ENCODE measurements around the gene CEP128.

CEP128 gene

DNA sequence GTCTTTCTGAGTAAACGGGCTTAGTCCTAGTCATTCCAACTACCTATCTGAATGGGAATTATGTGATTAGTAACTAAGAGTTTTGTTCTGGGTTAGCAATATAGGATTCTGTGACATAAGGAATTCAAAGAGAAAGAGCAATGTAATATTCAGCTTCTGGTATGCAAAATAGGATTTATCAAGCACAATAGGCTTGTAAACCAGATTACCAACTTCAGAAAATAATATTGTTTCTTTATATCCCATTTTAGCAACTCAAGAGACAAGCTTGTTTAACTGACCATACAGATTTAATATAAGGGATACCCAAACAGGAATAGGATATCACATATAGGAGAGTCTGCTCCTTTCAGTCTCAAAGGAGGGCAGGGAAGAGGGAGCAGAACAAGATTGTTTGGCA lies 240.9 kb downstream of the CEP128 start:
- H3K27me3 ChIP-seq (replicated peaks), result no peaks in the 10 kb centered on the region
- H3K27ac ChIP-seq, result no peak overlapping the region
- in situ Hi-C loops (cut with HindIII; ENCODE audit: low pct_ligation_motif_present, low sequenced_read_pairs), result no loop called here
- no peaks in the 10 kb centered on the region for H3K36me3 ChIP-seq (replicated peaks)
- TF ChIP-seq, protein P1, sequence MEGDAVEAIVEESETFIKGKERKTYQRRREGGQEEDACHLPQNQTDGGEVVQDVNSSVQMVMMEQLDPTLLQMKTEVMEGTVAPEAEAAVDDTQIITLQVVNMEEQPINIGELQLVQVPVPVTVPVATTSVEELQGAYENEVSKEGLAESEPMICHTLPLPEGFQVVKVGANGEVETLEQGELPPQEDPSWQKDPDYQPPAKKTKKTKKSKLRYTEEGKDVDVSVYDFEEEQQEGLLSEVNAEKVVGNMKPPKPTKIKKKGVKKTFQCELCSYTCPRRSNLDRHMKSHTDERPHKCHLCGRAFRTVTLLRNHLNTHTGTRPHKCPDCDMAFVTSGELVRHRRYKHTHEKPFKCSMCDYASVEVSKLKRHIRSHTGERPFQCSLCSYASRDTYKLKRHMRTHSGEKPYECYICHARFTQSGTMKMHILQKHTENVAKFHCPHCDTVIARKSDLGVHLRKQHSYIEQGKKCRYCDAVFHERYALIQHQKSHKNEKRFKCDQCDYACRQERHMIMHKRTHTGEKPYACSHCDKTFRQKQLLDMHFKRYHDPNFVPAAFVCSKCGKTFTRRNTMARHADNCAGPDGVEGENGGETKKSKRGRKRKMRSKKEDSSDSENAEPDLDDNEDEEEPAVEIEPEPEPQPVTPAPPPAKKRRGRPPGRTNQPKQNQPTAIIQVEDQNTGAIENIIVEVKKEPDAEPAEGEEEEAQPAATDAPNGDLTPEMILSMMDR (IDR thresholded peaks at IDR 0.05; ENCODE audit: low read depth, low read length, missing control alignments), result no peak
- H3K4me3 ChIP-seq (ENCODE audit: low read depth, low read length), result no peak overlapping the region
- DNase-seq, result no peak

GRCh38 chr14:80699861-80700260 lies 241.7 kb downstream of the CEP128 start:
- no peak for DNase-seq
- no peaks in the 10 kb centered on the region for H3K27me3 ChIP-seq (replicated peaks)
- in situ Hi-C loops (cut with HindIII; ENCODE audit: low pct_ligation_motif_present, low sequenced_read_pairs), result no loop called here
- TF ChIP-seq, protein P1 (IDR thresholded peaks at IDR 0.05; ENCODE audit: low read depth, low read length, missing control alignments), result no peak
- no peak overlapping the region for H3K27ac ChIP-seq
- no peaks in the 10 kb centered on the region for H3K36me3 ChIP-seq (replicated peaks)
- no peak overlapping the region for H3K4me3 ChIP-seq (ENCODE audit: low read depth, low read length)

GRCh38 chr14:80698974-80699373 lies 242.6 kb downstream of the CEP128 start:
- Histone ChIP-seq H3K27ac (no peak overlapping the region), H3K27me3 (replicated peaks) (no peaks in the 10 kb centered on the region), H3K4me3 (ENCODE audit: low read depth, low read length) (no peak overlapping the region), H3K36me3 (replicated peaks) (no peaks in the 10 kb centered on the region)
- in situ Hi-C loops (cut with HindIII; ENCODE audit: low pct_ligation_motif_present, low sequenced_read_pairs), result no loop called here
- TF ChIP-seq, protein P1 (IDR thresholded peaks at IDR 0.05; ENCODE audit: low read depth, low read length, missing control alignments), result no peak
- no peak for DNase-seq

- TF ChIP-seq, protein P1 (IDR thresholded peaks at IDR 0.05; ENCODE audit: low read depth, low read length, missing control alignments), result no peak
- no peak overlapping the region for H3K4me3 ChIP-seq (ENCODE audit: low read depth, low read length)
- DNase-seq, result no peak
- H3K27ac ChIP-seq, result no peak overlapping the region
- no peaks in the 10 kb centered on the region for H3K36me3 ChIP-seq (replicated peaks)
- H3K27me3 ChIP-seq (replicated peaks), result no peaks in the 10 kb centered on the region
- in situ Hi-C loops (cut with HindIII; ENCODE audit: low pct_ligation_motif_present, low sequenced_read_pairs), result no loop called here
These were observed 245.7 kb downstream of the CEP128 start for GRCh38 chr14:80695869-80696268.

DNA sequence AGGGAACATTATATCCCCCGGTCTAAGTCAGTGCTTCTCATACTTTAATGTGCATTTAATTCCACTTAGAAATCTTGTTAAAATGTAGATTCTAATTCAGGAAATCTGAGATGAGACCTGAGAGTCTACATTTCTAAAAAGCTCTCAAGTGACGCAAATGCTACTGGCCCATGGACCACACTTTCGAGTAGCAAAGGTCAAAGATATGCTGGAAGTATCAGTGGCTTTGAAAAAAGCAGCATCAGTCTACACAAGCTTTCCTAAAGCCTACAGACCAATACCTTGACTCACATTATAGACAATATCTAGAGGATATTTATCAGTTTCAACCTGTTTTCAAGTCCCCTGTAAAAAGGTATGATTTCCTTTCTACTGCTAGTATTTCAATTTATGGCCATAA lies 248.6 kb downstream of the CEP128 start:
- TF ChIP-seq, protein P1 (IDR thresholded peaks at IDR 0.05; ENCODE audit: low read depth, low read length, missing control alignments), result no peak

GRCh38 chr14:80681651-80682050 lies 259.9 kb downstream of the CEP128 start:
- H3K27ac ChIP-seq, result no peak overlapping the region
- DNase-seq, result no peak
- no peaks in the 10 kb centered on the region for H3K36me3 ChIP-seq (replicated peaks)
- TF ChIP-seq, protein P1 (IDR thresholded peaks at IDR 0.05; ENCODE audit: low read depth, low read length, missing control alignments), result no peak
- H3K4me3 ChIP-seq (ENCODE audit: low read depth, low read length), result no peak overlapping the region
- no peaks in the 10 kb centered on the region for H3K27me3 ChIP-seq (replicated peaks)
- in situ Hi-C loops (cut with HindIII; ENCODE audit: low pct_ligation_motif_present, low sequenced_read_pairs), result no loop called here

More for the DNA sequence above, 248.6 kb downstream of the CEP128 start:
- Histone ChIP-seq H3K27me3 (replicated peaks) (no peaks in the 10 kb centered on the region), H3K36me3 (replicated peaks) (no peaks in the 10 kb centered on the region), H3K4me3 (ENCODE audit: low read depth, low read length) (no peak overlapping the region), H3K27ac (no peak overlapping the region)
- no peak for DNase-seq
- in situ Hi-C loops (cut with HindIII; ENCODE audit: low pct_ligation_motif_present, low sequenced_read_pairs), result no loop called here

Data from brain microvascular endothelial cell (primary cell).